Head of caudate nucleus (tissue), 42 donors: Measurements from ENCODE around the gene PHF21A.
"Not testable (repeated sequence)": the region's sequence is repeated elsewhere in the genome, so short reads cannot be mapped to it uniquely, and the experiment has no call there.

Experiments used
- DNase-seq, 42 donors: peaks; one replicate each; pipeline versions ENCODE4 v3.0.0 to v3.0.0-alpha.2; 2020 to 2021; ENCODE audit warnings: mixed read lengths in 7 of 42
- intact Hi-C: fragments of 100-400 bp; cut with DNase I; formaldehyde crosslinking; loops from one replicate; pipeline ENCODE4 v1.15.0; 2022

The PHF21A gene

DNA sequence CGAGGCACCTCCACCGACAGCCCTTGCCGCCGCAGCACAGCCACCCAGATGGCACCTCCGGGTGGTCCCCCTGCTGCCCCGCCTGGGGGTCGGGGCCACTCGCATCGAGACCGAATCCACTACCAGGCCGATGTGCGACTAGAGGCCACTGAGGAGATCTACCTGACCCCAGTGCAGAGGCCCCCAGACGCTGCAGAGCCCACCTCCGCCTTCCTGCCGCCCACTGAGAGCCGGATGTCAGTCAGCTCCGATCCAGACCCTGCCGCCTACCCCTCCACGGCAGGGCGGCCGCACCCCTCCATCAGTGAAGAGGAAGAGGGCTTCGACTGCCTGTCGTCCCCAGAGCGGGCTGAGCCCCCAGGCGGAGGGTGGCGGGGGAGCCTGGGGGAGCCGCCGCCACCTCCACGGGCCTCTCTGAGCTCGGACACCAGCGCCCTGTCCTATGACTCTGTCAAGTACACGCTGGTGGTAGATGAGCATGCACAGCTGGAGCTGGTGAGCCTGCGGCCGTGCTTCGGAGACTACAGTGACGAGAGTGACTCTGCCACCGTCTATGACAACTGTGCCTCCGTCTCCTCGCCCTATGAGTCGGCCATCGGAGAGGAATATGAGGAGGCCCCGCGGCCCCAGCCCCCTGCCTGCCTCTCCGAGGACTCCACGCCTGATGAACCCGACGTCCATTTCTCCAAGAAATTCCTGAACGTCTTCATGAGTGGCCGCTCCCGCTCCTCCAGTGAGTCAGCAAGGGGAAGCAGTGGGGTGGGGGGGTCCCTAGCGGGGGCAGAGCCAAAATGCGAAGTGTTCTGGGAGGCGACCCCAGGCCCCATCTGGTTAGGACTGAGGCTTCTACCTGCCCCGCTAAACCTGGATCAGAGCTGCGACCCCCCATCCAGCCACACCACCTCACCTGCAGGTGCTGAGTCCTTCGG is 218.5 kb downstream of the PHF21A start:
- intact Hi-C loops = loop anchor here (5.0 kb wide), 1 partner anchor 55 kb away; the partner anchor contains the start of gene CRY2
- DNase-seq = no peak

DNA sequence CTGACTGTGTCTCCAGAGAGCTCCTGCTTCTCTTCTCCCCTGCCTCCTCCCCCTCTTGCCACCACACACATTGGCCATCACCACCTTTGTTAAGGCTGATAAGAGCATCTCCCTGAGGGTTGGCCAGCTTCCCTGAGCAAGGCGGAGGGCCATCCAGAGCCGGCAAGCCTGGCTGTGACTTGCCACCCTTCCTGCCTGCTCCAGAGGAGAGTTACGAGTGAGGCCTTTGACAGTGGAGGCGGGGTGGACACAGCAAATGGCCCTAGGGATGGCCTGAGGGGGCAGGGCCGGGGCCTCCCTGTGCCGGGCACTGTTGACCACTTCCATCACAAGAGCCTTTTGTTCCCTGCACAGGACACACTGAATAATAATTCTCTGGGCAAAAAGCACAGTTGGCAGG is 219.6 kb downstream of the PHF21A start:
- DNase-seq = peak; percentile 67 to 95 (median 88)

DNA sequence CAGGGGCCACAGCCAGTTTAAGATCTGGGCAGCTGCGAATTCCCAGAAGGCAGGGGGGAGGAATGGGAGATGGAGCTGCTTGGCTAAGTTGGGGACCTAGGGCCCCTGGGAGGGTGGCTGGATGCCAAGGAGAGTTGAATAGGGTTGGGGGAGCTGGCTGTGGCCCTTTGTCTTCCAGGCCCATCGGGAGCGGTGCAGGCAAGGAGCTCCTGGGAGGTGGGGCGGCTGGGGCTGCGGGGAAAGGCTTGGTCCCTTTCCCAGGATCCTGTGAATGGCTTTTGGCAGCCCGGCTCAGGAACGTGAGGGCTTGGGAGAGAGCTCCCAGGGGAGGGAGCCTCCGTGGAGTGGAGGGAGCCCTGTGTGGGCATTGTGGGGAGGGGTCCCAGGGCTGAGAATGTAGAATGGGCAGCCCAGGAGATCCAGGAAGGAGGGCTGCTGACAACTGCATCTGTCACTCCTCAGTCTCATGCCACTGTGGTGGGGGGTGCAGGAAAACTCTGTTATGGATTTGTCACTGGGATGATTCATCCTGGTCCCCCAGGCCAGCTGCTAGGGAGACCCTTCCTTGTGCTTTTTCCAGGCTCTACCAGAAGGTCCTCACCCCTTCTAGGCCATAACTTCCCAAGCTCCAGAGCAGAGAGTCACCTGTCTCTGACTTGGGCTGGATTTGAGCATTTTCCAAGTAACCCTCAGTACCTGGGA is 220.2 kb downstream of the PHF21A start:
- DNase-seq = peak in 35 of 42 donors; percentile 38 to 85 (median 66)
- intact Hi-C loops = loop anchor here (5.0 kb wide), 1 partner anchor 54 kb away; the partner anchor contains the start of gene CRY2

More for the DNA sequence above, 219.6 kb downstream of the PHF21A start:
- intact Hi-C loops = loop anchor here (5.0 kb wide), 1 partner anchor 54 kb away; the partner anchor contains the start of gene CRY2

DNA sequence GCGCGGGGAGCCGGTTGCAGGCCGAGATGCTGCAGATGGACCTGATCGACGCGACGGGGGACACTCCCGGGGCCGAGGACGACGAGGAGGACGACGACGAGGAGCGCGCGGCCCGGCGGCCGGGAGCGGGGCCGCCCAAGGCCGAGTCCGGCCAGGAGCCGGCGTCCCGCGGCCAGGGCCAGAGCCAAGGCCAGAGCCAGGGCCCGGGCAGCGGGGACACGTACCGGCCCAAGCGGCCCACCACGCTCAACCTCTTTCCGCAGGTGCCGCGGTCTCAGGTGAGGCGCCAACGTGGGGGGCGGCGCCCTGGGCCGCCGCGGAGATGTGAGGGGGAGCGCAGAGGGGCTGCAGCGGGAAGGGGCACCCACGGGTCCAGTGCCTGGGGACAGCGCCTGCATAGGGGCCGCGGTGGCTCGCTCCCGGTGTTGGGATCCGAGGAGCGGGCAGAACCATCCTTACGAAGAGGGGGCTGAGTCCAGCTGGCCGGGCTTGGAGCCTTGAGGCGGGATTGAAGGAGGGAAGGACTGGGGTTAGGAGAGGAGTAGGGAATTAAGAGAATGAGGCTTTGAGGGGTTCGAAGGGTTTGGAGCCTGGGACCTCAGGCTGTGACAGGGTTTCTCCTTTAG is 221.0 kb downstream of the PHF21A start:
- intact Hi-C loops = loop anchor here (5.0 kb wide), 1 partner anchor 53 kb away; the partner anchor contains the start of gene CRY2
- DNase-seq = not testable (repeated sequence)

DNA sequence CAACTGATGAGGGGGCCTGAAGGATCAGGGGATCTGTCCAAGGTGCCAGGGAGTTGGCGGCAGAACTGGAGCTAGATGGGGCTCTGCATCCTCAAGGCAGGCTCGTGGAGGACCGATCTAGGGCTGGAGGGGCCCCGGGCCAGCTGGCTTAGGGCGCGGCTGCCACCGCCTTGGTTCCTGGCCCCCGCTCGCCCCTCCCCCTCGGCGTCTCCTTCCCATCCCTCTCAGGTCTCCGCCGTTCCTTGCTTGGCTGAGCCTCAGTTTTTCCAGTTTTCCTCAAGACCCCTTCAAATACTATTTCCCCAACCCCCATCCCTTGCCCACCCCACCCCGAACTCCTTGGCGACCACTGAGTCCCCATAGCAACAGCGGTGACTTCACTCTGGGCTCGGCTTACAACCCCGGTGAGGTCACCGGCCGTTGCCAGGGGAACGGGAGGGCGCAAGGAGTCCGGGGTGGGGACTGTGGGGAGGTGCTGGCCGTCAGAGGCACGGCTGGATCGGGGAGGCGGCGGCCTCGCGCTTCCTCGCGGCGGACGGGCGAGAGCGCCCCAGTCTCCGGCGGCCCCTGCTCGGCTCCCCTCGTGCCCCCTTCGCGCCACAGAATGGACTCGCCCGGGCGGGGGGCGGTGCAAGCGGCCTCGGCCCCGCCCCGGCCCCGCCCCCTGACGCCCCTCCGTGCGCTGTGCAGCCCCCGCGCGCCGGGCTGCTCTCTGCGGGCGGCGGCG is 221.6 kb downstream of the PHF21A start:
- DNase-seq = peak; percentile 87 to 98 (median 94)
- intact Hi-C loops = loop anchor here (5.0 kb wide), 1 partner anchor 52 kb away; the partner anchor contains the start of gene CRY2

DNA sequence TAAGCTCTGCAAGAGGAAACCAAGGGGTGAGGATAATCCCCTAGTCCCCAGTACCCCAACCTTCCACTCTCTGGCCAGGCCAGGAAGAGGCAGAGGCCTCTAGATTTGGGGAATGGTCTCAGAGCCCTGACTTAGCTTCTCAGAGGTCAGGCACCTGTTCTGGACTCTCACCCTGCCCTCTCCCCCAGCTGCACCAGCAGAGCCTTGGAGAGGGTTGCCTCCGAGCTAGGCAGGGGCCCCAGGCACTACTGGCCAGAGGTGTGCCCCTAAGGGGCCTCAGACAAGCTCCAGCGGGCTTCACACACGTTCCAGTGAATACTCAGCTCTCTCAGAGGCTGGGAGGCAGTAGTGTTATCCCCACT is 222.2 kb downstream of the PHF21A start:
- no peak for DNase-seq
- intact Hi-C loops = no loop called here

DNA sequence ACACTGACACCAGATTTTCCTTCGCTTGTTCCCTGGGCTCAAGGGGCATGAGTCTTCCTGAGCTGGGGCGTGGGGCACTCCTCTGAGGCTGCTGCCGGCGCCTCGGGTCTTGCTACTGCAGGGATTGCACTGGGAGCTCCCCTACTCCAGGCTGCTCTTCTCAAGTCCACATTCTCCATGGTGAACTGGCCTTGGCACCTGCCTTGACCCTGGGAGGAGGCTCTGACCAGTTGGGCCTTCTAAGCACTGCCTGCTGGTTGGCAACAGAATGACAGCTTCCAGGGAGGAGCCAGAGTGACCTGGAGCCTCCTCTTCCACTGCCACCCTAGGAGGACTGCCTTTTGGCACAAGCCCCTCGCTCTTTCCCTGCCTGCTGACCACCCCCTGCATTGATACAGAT is 223.7 kb downstream of the PHF21A start:
- no peak for DNase-seq
- intact Hi-C loops = no loop called here

DNA sequence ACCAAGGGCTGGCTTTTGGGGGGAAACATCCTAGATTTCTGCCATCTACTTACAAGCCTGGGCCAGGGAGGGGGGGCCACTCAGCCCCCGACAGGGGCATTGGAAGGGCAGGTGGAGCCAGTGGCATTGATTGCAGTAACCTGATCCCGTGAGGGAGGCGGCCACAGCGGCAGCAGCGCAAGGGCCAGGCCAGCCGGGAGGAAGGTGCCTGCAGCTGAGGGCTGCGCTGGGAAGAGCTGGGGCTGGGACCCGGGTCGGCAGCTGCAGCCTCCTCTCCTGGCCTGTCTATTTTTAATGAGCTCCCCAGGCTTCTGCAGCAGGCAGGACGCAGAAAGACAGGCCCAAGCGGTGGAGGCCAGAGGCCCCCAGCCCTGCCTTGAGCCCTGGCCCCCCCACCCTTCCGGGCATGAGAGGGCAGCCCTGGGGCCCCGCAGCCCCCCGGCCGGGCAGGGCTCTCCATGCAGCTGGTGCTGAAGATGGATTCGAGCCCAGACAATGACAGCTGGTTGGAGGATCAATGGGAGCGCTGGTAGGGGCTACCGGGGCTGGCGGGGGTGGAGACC is 224.8 kb downstream of the PHF21A start:
- intact Hi-C loops = no loop called here
- DNase-seq = peak in 22 of 42 donors; percentile 35 to 78 (median 64)

DNA sequence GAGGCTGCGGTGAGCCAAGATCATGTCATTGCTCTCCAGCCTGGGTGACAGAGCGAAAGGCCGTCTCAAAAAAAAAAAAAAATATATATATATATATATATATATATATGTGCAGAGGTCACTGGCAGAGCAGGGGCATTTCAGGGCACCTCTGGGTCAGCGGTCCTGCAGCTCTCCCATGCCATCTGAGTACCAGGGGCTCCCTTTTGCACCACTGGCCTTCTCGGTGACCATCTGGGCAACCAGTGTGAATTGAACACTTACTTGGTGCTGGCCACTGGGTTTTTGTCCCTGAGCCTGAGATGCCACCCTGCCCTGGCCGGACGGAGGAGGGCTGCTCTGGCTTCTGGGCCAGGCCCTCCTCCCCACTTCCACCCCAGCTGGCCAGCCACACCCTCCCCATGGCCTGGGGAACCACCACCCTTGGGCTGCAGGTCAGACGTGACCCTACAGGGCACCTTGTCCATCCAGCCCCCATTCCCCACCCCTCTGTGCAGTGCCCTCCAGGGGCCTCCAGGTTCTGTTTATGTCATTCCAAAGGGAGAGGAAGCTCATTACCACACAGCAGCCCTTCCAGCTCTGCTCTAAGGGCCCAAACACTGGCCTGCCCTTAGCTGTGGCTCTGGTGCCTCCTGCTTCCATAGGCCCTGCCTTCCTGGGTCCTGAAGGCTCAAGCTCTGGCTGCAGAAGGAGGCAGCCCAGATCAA is 225.5 kb downstream of the PHF21A start:
- intact Hi-C loops = no loop called here

DNA sequence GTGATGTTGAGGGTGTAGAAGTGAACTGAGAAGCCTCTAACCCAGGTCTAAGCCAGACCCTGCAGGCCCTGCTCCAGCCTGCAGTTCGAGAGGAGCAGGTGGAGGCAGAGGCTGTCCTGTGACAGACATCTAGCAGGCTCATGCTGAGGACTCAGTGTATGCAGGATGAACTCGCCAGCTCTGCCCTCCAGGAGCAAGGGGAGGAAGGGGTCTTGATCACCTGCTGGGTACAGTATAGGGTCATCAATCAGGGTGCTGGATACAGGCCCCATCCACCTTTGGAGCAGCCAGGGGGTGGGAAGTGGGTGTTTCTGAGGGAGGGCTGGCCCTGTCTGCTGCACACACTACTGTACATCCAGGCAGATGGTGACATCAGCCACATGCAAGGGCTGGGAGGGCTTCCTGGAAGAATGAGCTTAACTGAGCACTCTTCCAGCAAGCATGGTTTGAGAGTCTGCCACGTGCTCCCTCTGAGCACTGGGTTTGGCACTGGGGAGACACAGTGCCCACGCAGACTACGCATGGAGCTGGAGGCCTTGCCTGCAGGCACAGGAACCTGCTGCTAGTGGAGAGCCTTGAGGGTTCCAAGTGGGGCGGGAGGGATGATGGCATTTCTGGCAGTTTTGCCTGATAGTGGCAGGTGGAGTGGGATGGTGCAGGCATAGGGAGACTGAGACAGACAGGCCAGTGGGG is 226.6 kb downstream of the PHF21A start:
- DNase-seq = peak in 29 of 42 donors; percentile 40 to 88 (median 68)
- intact Hi-C loops = no loop called here

More for the DNA sequence above, 225.5 kb downstream of the PHF21A start:
- DNase-seq = no peak

DNA sequence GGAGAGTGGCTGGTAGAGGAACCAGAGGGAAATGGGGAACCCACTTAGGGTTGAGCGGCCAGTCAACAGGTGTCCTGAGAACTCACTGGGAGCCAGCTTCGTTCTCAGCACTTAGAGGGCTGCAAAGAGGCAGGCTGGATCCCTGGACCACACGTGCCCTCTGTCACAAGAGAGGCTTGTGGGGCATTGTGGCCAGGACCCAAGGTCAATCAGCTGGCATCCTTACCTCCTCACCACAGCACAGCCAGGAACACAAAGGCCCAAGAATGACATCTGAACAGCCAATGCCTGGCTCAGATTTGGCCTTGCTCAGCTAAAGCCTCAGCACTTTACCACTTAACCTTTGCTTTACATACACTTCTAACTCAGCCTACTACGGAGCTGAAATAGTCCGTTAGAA is 228.4 kb downstream of the PHF21A start:
- intact Hi-C loops = no loop called here

DNA sequence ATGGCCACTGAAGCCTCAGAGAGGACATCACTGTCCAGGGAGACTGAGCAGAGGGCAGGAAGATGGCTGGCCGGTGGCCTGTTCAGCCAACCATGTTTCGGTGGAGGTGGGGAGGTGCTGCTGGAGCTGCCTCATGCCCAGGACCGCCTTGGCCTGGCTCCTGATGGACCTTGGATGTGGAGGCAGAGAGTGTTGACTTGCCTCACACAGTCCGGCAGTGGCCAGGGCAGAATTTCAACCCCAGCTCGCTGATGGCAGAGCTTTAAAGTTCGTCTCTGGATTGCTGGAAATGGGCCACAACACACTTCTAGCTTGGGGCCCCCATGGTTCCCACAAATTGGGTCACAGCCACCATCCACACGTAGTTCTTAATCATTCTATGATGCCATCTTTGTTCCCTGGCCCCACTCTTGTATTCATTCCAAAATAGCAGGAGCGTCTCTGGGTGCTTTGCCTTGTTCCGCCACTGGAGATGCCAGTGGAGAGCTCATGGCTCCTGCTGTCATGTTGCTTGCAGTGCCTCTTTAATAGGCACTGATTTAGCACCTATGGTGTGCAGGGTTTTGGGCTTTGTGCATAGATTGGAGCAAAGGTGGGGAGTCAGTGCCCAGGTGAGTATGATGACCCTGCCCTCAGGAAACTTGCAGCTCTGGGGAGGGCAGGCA is 230.2 kb downstream of the PHF21A start:
- DNase-seq = peak in 4 of 42 donors; percentile 32 to 60 (median 56)
- intact Hi-C loops = no loop called here

More for the DNA sequence above, 228.4 kb downstream of the PHF21A start:
- DNase-seq = no peak

DNA sequence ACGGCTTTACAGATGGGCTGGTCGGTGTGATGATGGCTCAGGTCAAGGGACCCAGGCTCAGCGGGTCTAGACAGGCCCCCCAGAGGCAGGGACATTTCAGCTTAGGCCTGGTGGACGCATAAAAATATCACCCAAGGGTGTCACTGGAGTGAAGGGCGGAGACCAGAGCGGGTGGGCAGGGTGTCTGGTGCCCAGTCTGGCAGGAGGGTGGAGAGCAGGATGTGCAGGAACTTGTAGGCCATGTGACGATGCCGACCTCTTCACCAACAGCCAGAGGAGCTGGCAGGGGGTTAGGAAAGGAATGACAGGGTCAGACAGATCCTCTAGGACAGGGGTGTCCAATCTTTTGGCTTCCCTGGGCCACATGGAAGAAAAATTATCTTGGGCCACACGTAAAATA is 231.3 kb downstream of the PHF21A start:
- intact Hi-C loops = no loop called here
- DNase-seq = no peak

DNA sequence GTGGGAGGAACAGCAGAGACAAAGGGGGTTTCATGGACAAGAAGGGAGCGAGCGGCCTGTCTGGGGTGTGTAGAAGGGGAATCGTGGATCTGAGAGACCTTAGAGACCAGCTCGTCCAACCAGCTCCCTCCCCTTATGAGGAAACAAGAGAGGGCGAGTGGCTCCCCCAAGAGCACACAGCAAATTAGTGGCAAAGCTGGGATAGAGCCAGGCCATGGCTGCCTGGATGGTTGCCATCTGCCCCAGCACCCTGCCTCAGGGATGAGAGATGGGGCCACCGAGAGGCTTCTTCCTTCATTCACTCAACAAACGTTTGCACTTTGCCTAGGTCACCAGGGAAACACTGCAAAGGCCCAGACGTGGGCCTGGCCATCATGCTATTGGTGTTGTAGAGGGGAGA is 231.7 kb downstream of the PHF21A start:
- intact Hi-C loops = no loop called here
- no peak for DNase-seq

DNA sequence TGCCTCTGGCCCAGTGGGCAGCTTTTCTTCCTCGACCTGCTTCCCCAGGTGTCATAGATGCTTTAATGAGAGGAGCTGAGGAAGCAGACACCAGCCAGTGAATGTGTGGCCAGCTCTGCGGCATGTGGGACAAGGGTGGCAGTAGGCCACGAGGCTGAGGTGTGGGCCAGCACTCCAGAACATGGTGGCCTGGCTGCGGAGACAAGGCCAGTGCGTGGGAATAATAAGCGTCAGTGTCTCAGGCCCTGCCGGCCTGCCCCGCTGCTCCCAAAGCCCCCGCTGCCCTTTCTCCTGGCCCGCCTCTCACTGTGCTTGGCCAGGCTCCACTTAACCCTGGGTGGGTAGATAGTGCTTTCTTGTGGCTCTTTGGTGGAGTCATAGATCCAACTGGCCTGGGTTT is 233.7 kb downstream of the PHF21A start:
- no peak for DNase-seq
- intact Hi-C loops = no loop called here

DNA sequence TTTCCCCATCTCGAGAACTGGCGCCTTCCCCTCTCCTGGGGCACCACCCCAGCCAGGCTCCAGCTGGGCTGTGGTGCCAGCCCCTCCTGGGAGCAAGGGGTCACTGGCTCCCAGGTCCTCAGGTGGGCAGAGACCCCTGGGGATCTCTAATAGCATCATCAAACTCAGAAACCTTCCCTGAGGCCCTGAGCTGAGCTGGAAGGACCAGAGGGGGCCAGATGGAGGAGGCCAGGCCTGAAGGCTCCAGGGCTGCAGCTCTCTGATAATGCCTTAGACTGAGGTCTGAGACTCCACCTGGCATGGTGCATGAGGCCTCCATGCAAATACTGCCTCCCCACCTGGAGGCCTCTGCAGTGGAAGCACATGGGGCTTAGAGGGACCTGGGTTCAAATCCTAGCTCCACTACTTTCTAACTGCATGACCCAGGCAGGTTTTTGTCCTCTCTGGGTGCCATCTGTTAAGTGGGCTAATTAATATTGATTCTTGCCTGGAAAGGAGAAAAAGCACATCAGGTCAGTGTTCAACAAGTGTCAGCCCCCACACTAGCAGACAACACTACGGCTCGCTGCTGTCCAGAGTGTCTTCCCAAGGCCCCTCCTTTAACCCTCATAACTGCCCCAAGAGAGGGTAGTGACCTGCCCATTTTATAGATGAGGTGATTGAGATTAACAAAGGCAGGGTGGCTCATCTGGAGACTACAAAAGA is 234.3 kb downstream of the PHF21A start:
- no peak for DNase-seq
- intact Hi-C loops = no loop called here
